Measurements from ENCODE around the gene UBXN11.
"Not testable (repeated sequence)": the region's sequence is repeated elsewhere in the genome, so short reads cannot be mapped to it uniquely, and the experiment has no call there.

The UBXN11 gene

DNA sequence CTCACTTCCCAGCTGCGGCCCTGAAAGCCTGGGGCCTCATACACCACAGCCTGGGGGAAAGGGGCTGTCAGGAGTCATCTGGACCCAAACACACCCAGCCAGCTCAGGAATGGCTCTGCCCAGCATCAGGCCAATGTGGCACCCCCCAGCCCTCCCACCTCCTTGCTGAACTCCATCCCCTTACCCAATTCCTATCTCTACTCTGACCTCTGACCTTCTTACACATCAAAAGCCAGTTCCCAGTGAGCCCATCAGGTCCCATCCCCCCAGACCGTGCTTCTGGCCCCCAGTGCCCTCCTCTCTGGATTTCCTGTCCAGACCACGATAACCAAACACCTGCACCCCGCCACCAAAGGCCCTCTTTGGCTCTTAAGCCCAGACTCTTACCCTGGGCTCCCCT, 31.2 kb upstream of the UBXN11 start:
- DNase-seq (ENCODE audit: extremely low read depth in 1 of 2, low read depth in 1 of 2): no peak

- no peak for DNase-seq (ENCODE audit: extremely low read depth in 1 of 2, low read depth in 1 of 2)
Observed at GRCh38 chr1:26337206-26337535, 30.7 kb upstream of the UBXN11 start.

DNA sequence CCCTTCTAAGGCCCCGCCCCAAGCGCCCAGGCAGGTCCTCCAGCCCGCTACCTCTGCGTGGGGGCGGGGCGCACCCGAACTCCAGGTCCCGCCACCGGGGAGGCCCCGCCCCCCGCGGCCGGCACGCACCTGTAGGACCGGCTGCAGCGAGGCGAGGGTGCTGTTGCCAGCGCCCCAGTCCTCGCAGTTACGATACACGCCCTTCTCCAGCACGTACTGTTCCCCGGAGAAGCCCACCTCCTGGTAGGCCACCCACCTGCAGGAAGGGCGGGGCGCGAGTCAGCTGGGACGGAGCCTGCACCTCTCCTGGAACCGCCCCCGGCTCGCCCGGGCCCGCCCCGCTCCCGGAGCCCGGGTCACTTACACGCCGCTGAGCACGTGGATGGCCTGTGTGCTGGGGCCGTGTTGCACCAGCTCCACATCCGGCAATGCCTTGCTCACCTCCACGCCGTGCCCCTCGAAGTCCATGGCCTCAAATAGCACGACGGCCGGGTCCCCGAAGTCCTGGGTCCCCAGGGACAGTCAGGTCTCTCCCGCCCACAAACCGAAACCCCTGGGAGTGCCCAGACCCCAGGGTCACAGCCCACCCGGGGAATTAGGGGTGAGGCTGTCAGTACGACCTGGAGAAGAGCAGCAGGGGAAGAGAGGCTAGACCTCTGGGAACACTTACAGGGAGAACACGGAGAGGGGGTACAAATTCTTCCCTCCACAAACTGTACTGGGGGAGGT, 30.2 kb upstream of the UBXN11 start:
- peak in 1 of 2 donors; percentile 77 for DNase-seq (ENCODE audit: extremely low read depth in 1 of 2, low read depth in 1 of 2)

- no peak for DNase-seq (ENCODE audit: extremely low read depth in 1 of 2, low read depth in 1 of 2)
Observed at GRCh38 chr1:26335774-26336476, 29.5 kb upstream of the UBXN11 start.

DNA sequence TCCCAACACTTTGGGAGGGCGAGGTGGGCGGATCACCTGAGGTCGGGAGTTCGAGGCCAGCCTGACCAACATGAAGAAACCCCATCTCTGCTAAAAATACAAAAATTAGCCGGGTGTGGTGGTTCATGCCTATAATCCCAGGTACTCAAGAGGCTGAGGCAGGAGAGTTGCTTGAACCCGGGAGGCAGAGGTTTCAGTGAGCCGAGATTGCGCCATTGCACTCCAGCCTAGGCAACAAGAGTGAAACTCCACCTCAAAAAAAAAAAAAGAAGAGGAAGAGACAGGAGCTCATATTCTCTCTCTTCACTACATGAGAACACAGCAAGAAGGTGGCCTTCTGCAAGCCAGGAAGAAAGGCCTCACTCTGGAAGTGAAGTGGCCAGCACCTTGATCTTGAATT, 26.9 kb upstream of the UBXN11 start:
- not testable (repeated sequence) for DNase-seq (ENCODE audit: extremely low read depth in 1 of 2, low read depth in 1 of 2)

DNA sequence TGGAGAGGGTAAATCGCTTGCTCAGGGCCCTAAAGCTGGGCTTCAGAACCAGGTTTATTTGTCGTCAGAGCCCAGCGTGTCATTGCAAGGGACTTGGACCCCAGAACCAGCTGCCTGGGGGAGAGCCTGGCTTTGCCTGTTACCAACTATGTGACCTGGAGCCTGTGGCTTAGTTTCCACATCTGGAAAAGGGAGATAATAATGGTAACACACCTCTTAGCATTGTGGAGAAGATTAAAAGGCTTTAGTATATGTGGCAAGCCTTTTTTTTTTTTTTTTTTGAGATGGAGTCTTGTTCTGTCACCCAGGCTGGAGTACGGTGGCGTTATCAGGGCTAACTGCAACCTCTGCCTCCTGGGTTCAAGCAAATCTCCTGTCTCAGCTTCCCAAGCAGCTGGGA, 23.8 kb upstream of the UBXN11 start:
- no peak for DNase-seq (ENCODE audit: extremely low read depth in 1 of 2, low read depth in 1 of 2)

- not testable (repeated sequence) for DNase-seq (ENCODE audit: extremely low read depth in 1 of 2, low read depth in 1 of 2)
Observed at GRCh38 chr1:26329380-26329779, 22.9 kb upstream of the UBXN11 start.

DNA sequence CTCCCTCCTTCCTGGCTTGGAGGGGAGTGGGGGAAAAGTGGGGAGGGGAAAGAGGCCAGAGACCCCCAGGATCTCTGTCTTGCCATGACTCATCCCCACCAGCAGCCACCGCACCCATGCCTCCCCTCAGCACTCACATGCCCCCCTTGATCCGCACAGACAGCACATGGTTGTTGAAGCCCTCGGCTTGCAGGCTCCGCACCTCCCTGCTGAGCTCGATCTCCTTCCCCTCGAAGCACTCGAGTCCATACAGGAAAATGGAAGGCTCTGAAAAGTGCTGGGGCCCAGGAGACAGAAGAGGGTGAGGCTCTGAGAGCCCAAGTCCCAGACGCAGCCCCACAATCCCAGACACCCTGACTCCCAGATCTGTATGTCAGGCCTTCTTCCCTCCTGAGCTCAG, 22.2 kb upstream of the UBXN11 start:
- no peak for DNase-seq (ENCODE audit: extremely low read depth in 1 of 2, low read depth in 1 of 2)

DNA sequence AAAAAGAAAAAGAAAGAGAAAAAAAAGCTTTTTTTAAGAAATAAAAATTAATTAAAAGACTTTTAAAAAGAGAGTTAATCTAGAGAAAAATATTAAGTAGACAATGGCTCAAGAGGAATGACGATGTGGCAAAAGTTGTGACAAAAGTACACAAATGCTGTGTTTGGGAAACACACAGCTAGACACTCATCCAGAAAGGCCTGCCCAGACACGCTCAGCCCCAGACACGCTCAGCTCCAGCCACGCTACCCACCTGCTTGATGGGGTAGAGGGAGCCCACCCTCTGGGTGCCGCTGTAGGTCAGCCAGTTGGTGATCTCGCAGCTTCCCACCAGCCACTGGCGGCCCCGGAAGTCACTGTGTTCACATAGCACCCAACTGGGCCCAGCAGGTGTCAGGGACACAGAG, 21.5 kb upstream of the UBXN11 start:
- no peak for DNase-seq (ENCODE audit: extremely low read depth in 1 of 2, low read depth in 1 of 2)

DNA sequence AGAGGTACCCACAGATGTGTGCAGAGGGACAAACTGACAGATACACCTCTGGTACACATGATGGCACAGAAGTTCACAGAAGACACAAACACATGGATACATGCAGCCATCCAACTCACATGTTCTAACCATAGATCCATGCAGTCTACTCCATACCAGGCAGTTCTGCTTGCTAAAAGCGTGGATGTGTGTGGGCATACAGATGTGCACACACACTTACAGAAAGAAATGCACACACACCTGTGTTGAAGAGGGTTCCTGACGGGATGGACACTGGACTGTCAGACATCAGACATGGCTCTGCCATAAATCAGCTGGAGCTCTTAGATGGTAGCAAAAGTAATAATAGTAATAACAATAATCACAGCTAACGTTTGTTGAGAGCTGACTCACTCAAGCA, 18.1 kb upstream of the UBXN11 start:
- DNase-seq (ENCODE audit: extremely low read depth in 1 of 2, low read depth in 1 of 2): no peak

DNA sequence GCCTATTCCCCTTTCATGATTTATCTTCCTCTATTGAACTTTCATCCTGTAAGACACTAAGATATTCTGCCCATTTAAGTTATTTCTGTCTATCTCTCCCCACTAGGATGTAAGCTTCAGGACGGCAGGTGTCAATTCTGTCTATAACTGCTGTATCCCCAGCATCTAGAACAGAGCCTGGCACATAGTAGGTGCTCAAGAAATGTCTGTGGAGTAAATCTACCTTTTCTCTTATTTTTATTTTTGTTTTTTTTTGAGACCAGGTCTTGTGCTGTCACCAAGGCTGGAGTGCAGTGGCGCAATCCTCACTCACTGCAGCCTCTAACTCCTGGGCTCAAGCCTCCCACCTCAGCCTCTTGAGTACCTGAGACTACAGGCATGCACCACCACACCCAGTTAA, 16.9 kb upstream of the UBXN11 start:
- DNase-seq (ENCODE audit: extremely low read depth in 1 of 2, low read depth in 1 of 2): no peak

DNA sequence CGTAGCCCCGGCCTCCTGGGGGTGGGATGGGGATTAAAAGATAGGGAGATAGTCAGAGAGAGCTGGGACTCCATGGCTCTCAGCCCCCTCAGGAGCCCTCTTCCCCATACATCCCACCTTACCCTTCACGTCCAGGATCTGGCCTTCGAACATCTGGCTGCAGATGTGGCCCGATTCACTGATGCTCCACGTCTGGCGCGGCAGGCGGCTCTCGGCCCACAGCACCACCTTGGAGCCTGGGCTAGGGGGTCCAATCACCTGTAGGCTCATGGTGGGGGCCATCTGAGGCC, 15.6 kb upstream of the UBXN11 start:
- DNase-seq (ENCODE audit: extremely low read depth in 1 of 2, low read depth in 1 of 2): no peak

GRCh38 chr1:26321315-26322041, 15.0 kb upstream of the UBXN11 start:
- DNase-seq (ENCODE audit: extremely low read depth in 1 of 2, low read depth in 1 of 2): peak; percentile 76 to 90

GRCh38 chr1:26320896-26321295, 14.5 kb upstream of the UBXN11 start:
- no peak for DNase-seq (ENCODE audit: extremely low read depth in 1 of 2, low read depth in 1 of 2)

DNA sequence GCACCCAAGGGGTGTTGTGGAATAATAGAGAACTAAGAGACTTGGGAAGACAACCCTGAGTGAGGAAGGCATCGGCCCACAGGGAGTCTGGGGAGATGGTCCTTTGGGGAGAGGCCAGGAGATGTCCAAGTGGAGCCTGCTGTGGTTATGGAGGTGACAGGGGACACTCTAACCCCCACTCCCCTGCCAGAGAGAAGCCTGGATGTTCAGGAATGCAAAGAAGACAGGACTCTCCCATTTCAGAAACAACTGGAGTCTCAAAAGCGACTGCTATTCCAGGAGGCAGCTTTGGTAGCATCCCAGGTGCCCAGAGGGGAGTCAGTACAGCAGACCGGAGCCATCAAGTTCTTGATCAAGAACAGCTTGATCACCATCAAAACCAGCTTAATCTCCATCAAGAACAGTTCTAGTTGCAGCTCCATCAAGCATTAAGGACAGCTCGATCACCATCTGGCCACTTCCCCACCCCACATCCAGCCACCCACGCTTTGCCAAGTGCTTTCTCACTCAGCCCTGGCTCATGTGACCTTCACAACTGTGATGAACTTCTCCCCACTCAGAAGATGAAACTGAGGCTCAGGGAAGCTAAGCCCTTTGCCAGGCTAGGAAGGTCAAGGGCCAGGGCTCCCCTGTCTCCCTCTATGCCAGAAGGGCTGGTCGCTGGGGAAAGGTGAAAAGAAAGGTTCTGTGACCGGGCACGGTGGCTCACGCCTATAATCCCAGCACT, 12.1 kb upstream of the UBXN11 start:
- DNase-seq (ENCODE audit: extremely low read depth in 1 of 2, low read depth in 1 of 2): peak in 1 of 2 donors; percentile 62

GRCh38 chr1:26317612-26318337, 11.3 kb upstream of the UBXN11 start, which contains the start of gene CD52:
TSS of gene CD52 (plus strand) at chr1:26317958. CDS start at chr1:26318018, 60 bp downstream.
- DNase-seq (ENCODE audit: extremely low read depth in 1 of 2, low read depth in 1 of 2): peak; percentile 49 to 68

DNA sequence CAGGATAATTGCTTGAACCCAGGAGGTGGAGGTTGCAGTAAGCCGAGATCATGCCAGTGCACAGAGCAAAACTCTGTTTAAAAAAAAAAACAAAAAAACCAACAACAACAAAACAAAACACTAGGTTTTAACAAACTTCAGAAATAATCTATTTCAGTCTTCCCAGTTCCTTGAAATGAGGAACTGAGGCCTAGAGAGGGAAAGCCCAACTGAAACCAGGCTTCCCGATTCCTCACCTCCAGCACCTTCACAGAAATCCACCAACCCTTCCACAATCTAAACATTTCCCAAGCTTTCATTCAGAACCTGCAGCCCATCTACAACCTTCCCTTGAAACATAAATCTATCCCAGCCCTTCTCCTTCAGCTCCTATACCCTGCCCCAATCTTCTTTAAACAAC, 10.7 kb upstream of the UBXN11 start:
- DNase-seq (ENCODE audit: extremely low read depth in 1 of 2, low read depth in 1 of 2): no peak

DNA sequence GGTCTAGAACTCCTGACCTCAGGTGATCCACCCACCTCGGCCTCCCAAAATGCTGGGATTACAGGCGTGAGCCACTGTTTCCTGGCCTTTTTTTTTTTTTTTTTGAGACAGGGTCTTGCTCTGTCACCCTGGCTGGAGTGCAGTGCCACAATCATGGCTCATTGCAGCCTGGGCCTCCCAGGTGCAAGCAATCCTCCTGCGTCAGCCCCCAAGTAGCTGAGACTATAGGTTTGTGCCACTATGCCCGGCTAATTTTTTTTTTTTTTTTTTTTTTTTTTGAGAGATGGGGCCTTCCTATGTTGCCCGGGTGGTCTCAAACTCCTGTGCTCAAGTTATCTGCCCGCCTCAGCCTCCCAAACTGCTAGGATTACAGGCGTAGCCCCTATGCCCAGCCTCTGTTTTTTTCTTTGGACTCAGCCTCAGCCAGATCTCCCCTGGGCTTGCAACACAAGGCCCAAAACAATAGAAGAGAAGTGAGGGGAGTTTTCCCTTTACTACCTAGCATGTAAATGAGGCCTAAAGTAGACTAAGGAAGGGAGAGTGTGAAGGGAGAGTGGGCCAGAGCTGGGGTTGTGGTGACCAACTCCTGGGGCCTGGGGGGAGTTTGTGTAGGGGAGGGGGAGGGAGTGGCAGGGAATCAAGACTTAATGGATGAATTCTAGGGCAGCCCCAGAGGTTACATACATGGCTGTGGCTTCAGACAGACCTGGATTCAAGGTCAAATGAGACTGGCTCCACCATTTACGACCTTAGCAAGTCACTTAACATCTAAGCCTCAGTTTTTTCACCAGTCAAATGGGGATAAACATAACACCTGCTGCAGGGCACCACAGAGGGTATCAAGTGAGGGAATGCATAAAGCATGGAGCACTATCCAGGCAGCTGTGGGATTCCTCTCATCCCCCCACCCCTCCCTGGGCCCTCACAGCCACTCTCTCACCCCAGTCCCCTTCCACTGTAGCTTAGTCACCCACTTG, 9.7 kb upstream of the UBXN11 start:
- DNase-seq (ENCODE audit: extremely low read depth in 1 of 2, low read depth in 1 of 2): no peak

DNA sequence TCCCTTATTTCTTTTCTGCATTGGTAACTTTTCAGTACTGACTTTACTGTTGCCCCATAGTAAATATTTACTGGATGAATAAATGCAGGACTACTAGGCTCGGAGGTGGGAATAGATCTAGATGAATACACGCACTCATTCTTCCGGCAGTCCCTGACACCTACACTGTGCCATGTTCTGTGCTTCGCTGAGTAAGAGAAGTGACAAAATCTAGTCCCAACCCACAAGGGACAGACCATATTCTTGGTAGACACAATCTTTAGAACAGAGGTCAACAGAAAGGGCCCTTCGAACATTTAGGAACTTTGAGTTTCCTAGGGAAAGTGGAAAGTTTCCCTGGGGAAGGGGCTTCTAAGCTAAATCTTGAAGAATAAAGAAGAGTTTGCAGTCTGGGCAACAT, 8.1 kb upstream of the UBXN11 start:
- no peak for DNase-seq (ENCODE audit: extremely low read depth in 1 of 2, low read depth in 1 of 2)

Data from stimulated activated CD8-positive, alpha-beta memory T cell treated with anti-CD3 and anti-CD28 coated beads, Interleukin-7, amount 100 ng/mL, for 48 hours (primary cell).